OCI-LY3 (cell line): ENCODE data around the gene MRPS23.

ENCODE experiments used
- H2AFZ ChIP-seq: fragments of 200-600, 300-600 bp; shearing (Covaris generic); 2 replicates; pipeline ENCODE4 v1.6.0; 2014; ENCODE audit warnings: antibody characterized with exemption, low read depth, low read length
- H3K27ac ChIP-seq: fragments of 200-600, 300-600 bp; sonication (generic); 2 replicates; pipeline ENCODE4 v1.5.1; 2014; ENCODE audit warnings: mild to moderate bottlenecking, low read length, moderate library complexity, mixed read lengths
- H3K27me3 ChIP-seq: fragments of 200-600, 300-600 bp; sonication (generic); 2 replicates; pipeline ENCODE4 v1.6.1; 2014; ENCODE audit warnings: low read depth, low read length, mixed read lengths
- H3K36me3 ChIP-seq: fragments of 200-600, 300-600 bp; sonication (generic); replicated peaks from 2 replicates; pipeline ENCODE3; 2014; ENCODE audit warnings: low read depth, low read length, mixed read lengths
- H3K4me1 ChIP-seq: fragments of 300-600, 200-600 bp; sonication (generic); 2 replicates; pipeline ENCODE4 v1.6.1; 2014; ENCODE audit warnings: low read length, mixed read lengths
- H3K4me2 ChIP-seq: fragments of 200-600, 300-600 bp; sonication (generic); 2 replicates; pipeline ENCODE4 v1.6.1; 2014; ENCODE audit warnings: low read length, mixed read lengths
- H3K4me3 ChIP-seq: fragments of 300-600, 200-600 bp; sonication (generic); 2 replicates; pipeline ENCODE4 v1.5.1; 2014; ENCODE audit warnings: antibody characterized with exemption, mild to moderate bottlenecking, low read length, moderate library complexity
- H3K79me2 ChIP-seq: fragments of 300-600, 200-600 bp; shearing (Covaris generic); 2 replicates; pipeline ENCODE4 v1.6.1; 2014; ENCODE audit warnings: mild to moderate bottlenecking, low read length, mixed read lengths
- H3K9ac ChIP-seq: fragments of 300-600, 200-600 bp; shearing (Covaris generic); 2 replicates; pipeline ENCODE4 v1.6.0; 2014; ENCODE audit warnings: mild to moderate bottlenecking, low read length, moderate library complexity
- H3K9me3 ChIP-seq: fragments of 200-600, 300-600 bp; shearing (Covaris generic); 2 replicates; pipeline ENCODE4 v1.6.1; 2014; ENCODE audit warnings: low read length, mixed read lengths; ENCODE audit not compliant: insufficient read depth
- H4K20me1 ChIP-seq: fragments of 200-600, 300-600 bp; sonication (generic); 2 replicates; pipeline ENCODE4 v1.6.1; 2016; ENCODE audit warnings: low read length, mixed read lengths; ENCODE audit not compliant: insufficient read depth
- CTCF ChIP-seq: fragments of 200-600, 300-600 bp; sonication (generic); IDR thresholded peaks from 2 replicates; pipeline ENCODE4 v1.5.1; 2014; ENCODE audit warnings: antibody characterized with exemption, low read length, low read depth
- EZH2phosphoT487 ChIP-seq: fragments of 200-600 bp; shearing (Covaris generic); IDR thresholded peaks from 2 replicates; pipeline ENCODE4 v1.6.1; 2018; ENCODE audit warnings: antibody characterized with exemption, mixed run types, low read depth

The MRPS23 gene

DNA sequence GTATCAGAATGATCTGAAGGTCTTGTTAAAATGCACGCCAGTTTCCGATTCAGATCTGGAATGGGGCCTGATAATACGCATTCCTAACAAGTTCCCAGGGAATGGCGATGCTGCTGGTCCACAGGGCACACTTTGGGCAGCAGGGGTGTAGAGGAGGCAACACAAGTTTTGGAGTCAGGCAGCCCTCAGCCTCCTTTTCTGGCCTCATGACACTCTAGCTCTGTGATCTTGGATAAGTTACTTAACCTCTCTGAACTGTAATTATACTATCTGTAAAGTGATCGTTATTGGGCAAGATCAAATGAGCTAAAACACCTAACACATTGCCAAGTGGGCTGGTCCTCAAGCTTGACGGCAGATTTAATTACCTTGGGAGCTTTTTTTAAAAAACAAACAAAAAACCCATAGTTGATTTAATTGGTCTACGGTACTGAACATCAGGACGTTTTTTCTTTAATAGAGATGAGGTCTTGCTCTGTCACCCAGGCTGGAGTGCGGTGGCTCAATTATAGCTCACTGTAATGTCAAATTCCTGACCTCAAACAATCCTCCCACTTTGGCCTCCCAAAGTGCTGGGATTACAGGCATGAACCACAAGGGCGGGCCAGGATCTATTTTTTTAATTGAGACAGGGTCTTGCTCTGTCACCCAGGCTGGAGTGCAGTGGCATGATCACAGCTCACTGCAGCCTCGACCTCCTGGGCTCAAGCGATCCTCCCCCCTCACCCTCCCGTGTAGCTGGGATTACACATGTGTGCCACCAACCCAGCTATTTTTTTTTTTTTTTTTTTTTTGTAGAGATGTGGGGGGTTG is 10.0 kb upstream of the MRPS23 start:
- Histone ChIP-seq H3K4me2 (no peak overlapping the region), H3K36me3 (no peaks in the 10 kb centered on the region), H3K4me1 (peaks cover 15% of the 10 kb centered on the region)

GRCh38 chr17:57858838-57859237 is 9.0 kb upstream of the MRPS23 start:
- H3K27me3 ChIP-seq: peaks cover 19% of the 10 kb centered on the region
- TF ChIP-seq CTCF (no peak), EZH2phosphoT487 (no peak)
- H3K79me2 ChIP-seq: no peaks in the 10 kb centered on the region
- H3K4me1 ChIP-seq: peaks cover 15% of the 10 kb centered on the region
- H4K20me1 ChIP-seq: no peaks in the 10 kb centered on the region
- H2AFZ ChIP-seq: no peak overlapping the region
- no peaks in the 10 kb centered on the region for H3K36me3 ChIP-seq
- H3K4me2 ChIP-seq: no peak overlapping the region
- H3K27ac ChIP-seq: no peak overlapping the region
- no peak overlapping the region for H3K4me3 ChIP-seq
- no peak overlapping the region for H3K9ac ChIP-seq
- H3K9me3 ChIP-seq: no peaks in the 10 kb centered on the region

More for the DNA sequence above, 10.0 kb upstream of the MRPS23 start:
- no peak overlapping the region for H3K27ac ChIP-seq
- TF ChIP-seq CTCF (no peak), EZH2phosphoT487 (no peak)
- H2AFZ ChIP-seq: no peak overlapping the region
- no peaks in the 10 kb centered on the region for H3K79me2 ChIP-seq
- H3K4me3 ChIP-seq: no peak overlapping the region
- H3K9ac ChIP-seq: no peak overlapping the region
- peaks cover 19% of the 10 kb centered on the region for H3K27me3 ChIP-seq
- H4K20me1 ChIP-seq: no peaks in the 10 kb centered on the region
- no peaks in the 10 kb centered on the region for H3K9me3 ChIP-seq

- Histone ChIP-seq H3K4me2 (no peak overlapping the region), H3K4me3 (no peak overlapping the region), H3K79me2 (no peaks in the 10 kb centered on the region), H4K20me1 (no peaks in the 10 kb centered on the region), H3K9me3 (no peaks in the 10 kb centered on the region), H3K36me3 (no peaks in the 10 kb centered on the region), H3K27me3 (peaks cover 19% of the 10 kb centered on the region), H2AFZ (no peak overlapping the region), H3K4me1 (peaks cover 15% of the 10 kb centered on the region), H3K27ac (no peak overlapping the region), H3K9ac (no peak overlapping the region)
- no peak for TF ChIP-seq EZH2phosphoT487
- no peak for TF ChIP-seq CTCF
Measured at GRCh38 chr17:57856792-57857620, 7.2 kb upstream of the MRPS23 start.

DNA sequence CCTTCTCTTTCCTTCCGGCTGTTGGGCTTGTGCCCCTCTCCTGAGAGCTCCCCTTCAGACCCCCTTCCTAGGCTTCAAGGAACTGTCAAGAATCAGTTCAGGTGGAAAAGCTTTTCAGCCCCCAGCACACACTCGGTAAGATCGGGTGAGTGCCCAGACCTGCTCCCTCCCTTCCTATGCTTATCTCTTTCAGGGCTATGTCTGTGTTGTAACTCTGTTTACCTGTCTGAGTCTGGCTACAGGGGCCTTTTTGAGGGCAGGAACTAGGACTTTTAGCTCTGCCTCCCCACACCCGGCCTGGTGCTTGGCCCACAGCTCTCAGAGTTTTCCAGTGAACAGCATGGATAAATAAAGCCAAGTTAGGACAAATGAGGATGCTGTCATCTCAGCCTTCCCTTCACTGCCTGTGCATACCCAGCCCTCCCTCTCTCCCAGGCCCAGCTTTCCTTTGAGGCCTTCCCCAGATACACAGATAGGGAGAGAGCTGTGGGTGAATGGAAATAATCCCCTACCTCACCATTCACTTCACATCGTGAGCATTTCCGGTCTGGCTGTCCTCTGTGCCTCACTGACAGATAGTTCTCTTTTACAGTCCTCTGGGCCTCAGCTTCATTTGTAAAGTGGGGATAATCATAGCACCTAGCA is 5.7 kb upstream of the MRPS23 start:
- Histone ChIP-seq H3K27ac (no peak overlapping the region), H3K4me1 (peaks cover 12% of the 10 kb centered on the region), H3K79me2 (peaks cover 8% of the 10 kb centered on the region), H3K9ac (no peak overlapping the region), H4K20me1 (no peaks in the 10 kb centered on the region), H3K36me3 (no peaks in the 10 kb centered on the region), H3K4me3 (no peak overlapping the region), H3K4me2 (no peak overlapping the region), H2AFZ (no peak overlapping the region), H3K9me3 (no peaks in the 10 kb centered on the region), H3K27me3 (peaks cover 13% of the 10 kb centered on the region)
- no peak for TF ChIP-seq CTCF
- no peak for TF ChIP-seq EZH2phosphoT487
